Left hindlimb (tissue), 1 donor: ENCODE measurements around the gene C2orf81.
"Not testable (repeated sequence)": the region's sequence is repeated elsewhere in the genome, so short reads cannot be mapped to it uniquely, and the experiment has no call there.

Experiments
- DNase-seq: peaks from one replicate; pipeline ENCODE4 v3.0.0-alpha.2; 2018

C2orf81 gene

GRCh38 chr2:74421221-74421870 lies at the start of gene C2orf81, which contains the start of gene WDR54:
TSS of gene C2orf81 (minus strand) at chr2:74421619. CDS start at chr2:74421560, 59 bp downstream.
TSS of gene WDR54 (plus strand) at chr2:74421730. CDS start at chr2:74422154, 424 bp downstream.
- DNase-seq, result peak; percentile 90

- DNase-seq, result not testable (repeated sequence)
These were observed 49.3 kb upstream of the C2orf81 start for GRCh38 chr2:74470742-74471141.

DNA sequence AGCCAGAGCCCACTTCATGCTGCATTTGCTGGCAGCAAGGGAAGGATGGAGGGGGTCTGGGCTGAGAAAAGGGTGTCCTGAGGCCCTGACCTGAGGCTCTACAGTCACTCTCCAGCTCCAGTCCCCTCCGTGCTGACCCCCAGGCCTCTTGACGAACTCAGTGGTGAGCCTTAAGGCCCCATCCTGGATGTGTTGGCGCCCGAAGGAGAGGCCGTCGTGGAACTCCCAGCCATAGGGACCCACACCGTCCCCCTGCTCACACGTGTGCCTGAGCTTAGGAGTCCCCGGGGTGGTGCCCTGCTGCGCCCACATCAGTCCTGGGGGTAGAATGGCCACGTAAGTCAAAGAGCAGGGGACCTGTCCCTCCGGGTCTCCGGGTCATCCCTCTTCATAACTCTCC lies 43.0 kb upstream of the C2orf81 start:
- no peak for DNase-seq

- no peak for DNase-seq
These were observed 41.3 kb upstream of the C2orf81 start for GRCh38 chr2:74462786-74463105.

DNA sequence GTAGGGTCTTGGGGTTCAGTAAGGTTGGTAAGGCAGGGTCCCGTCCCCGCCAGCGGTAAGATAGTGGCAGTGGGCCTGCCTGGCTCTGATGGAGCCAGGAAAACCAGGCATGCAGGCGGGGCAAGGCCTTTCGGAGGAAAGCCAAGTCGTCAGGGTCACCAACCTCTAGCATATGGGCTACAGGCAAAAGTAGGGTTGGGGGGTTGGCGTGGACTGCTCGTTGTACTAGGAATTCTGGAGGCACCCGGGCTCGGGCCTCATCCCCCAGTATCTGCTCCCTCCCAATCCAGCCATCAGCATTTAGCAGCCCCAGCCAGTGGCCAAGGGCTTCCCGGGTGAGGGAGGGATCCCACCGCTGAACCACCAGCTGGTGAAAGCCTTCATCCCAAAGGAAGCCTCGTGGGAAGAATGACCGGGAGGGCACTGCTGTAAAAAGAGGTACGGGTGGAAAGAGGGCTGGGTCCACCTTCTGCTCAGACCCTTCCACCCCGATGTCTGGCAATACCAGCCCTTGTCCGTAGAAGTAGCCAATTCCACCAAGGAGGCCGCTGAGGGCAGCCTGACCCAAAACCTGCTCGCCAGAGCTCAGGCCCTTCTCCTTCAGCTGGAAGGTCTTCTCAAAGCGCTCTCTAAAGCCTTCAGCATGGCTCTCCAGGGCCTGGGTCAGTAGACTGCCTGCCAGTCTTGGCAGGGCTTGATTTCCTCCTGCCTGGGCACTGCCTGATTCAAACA lies 40.8 kb upstream of the C2orf81 start:
- no peak for DNase-seq

- peak; percentile 36 for DNase-seq
These were observed 40.0 kb upstream of the C2orf81 start for GRCh38 chr2:74461187-74462053.

DNA sequence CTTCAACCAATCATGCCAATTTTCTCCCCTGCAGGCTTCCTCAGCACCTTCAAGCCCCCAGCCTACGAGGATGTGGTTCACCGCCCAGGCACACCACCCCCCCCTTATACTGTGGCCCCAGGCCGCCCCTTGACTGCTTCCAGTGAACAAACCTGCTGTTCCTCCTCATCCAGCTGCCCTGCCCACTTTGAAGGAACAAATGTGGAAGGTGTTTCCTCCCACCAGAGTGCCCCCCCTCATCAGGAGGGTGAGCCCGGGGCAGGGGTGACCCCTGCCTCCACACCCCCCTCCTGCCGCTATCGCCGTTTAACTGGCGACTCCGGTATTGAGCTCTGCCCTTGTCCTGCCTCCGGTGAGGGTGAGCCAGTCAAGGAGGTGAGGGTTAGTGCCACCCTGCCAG lies 38.8 kb upstream of the C2orf81 start:
- DNase-seq, result peak; percentile 34

GRCh38 chr2:74459503-74460118 lies 38.2 kb upstream of the C2orf81 start:
- DNase-seq, result not testable (repeated sequence)

GRCh38 chr2:74458938-74459363 lies 37.5 kb upstream of the C2orf81 start:
- peak; percentile 34 for DNase-seq

DNA sequence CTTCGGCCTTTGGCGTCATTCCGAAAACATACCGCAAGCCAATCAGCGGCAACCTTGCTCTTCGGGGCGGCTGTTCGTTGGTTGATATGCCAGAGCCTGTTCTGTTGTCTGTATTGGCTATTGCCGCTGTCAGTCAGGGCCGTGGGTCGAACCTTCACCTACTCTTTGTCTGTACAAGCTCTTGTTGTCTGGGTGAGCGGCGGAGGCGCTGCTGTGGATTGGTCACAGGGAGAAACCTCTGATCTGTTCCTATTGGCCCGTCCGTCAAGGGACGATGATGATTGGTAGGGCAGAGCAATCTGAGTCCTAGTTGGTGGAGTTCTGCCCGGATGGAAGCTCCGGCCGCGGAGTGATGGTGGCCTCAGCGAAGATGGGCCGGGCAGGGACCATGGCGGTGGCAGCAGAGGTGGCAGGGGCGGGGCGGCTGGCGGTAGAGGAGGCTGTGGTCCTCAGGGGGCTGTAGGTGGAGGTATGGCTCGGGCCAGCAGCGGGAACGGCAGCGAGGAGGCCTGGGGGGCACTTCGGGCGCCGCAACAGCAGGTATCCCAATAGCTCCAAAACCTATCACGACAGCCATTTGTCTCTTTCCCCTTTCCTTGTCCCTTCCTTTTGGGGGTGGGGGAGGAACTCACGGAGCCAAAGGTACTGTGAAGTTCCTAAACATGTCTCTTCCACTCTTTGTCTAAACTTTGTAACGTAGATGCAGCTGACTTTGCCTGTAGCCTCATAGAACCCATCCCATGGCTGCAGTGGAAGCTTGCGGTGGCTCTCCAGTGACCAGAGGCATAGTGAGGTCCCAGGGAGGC lies 36.9 kb upstream of the C2orf81 start, which contains the start of gene WBP1:
WBP1 (plus strand) TSS at position 307 of the 806 bp plus-strand sequence; CDS start at position 472, 165 bp downstream.
- peak; percentile 100 for DNase-seq

DNA sequence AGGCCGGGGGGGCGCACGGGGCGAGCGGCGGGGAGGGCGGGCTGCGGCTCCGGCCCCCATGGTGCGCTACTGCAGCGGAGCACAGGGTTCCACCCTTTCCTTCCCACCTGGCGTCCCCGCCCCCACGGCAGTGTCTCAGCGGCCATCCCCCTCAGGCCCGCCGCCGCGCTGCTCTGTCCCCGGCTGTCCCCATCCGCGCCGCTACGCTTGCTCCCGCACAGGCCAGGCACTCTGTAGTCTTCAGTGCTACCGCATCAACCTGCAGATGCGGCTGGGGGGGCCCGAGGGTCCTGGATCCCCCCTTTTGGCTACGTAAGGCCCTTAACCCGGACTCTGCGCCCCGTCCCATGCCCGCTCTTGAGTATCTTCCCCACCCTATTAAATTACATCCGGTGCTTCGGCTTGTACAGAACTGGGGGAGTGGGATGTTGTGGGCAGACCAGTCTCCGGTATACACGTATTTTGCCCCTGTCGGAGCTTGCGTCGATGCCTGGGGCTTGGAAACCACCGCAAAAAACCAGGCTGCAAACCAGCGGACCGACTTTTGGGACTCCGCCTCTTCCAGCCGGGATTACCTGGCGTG lies 36.2 kb upstream of the C2orf81 start:
- DNase-seq, result peak; percentile 81

- no peak for DNase-seq
These were observed 35.7 kb upstream of the C2orf81 start for GRCh38 chr2:74457129-74457548.

GRCh38 chr2:74454654-74455511 lies 33.5 kb upstream of the C2orf81 start, which contains the start of gene INO80B:
TSS of gene INO80B (plus strand) at chr2:74455087. CDS start at chr2:74455117, 30 bp downstream.
- DNase-seq, result peak; percentile 96

- no peak for DNase-seq
These were observed 29.3 kb upstream of the C2orf81 start for GRCh38 chr2:74450570-74451190.

- no peak for DNase-seq
These were observed 27.4 kb upstream of the C2orf81 start for GRCh38 chr2:74448771-74449170.

DNA sequence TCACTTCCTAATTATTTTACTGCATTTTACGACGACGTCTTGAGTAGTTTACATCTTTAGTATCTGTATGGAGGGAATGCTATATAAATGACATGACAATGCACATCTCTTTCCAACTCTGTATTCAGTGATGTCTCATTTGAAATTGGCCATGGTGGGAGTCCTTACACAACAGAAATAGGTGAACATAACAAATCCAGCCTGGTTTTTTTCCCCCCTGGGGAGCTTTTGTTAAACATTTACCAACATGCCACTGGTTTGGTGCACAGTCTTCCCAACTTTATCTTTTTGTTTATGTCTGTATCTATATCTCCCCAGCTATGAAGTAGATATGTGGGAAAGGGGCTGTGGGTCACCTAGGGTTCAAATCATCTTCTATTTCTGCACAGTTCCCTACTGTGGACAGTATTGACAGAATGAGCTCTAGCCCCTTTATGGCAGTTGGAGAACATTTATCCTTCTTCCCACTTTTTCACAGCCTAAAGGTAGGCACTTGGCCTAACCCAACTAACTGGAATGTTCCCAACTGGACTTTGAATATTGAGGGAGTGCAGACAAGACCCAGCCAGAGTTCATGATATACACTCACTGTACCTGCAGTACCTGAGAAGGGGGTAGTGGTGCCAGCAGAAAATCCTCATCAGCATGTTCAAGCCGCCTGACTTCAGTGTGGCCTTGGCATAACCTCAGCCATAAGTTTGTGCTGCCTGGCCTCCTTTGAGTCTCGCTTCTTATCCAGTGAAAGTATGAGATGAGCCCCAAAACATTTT lies 26.0 kb upstream of the C2orf81 start:
- no peak for DNase-seq

GRCh38 chr2:74444498-74445318 lies 23.3 kb upstream of the C2orf81 start:
- DNase-seq, result no peak
